DMS53 (cell line): ENCODE results near the gene RAD51.

Source experiments
- DNase-seq: peaks from one replicate; lab custom pipeline; 2025; lab: John Stamatoyannopoulos, UW

Gene RAD51

GRCh38 chr15:40722354-40722753, 27.4 kb downstream of the RAD51 start:
- no peak for DNase-seq

- DNase-seq: peak; percentile 8
These were observed 28.0 kb downstream of the RAD51 start for GRCh38 chr15:40722934-40723333.

GRCh38 chr15:40723919-40724318, 28.9 kb downstream of the RAD51 start:
- DNase-seq: no peak

- no peak for DNase-seq
These were observed 36.1 kb downstream of the RAD51 start for GRCh38 chr15:40731034-40731433.

GRCh38 chr15:40736575-40736974, 41.6 kb downstream of the RAD51 start:
- DNase-seq: no peak

- DNase-seq: peak; percentile 59
These were observed 42.1 kb downstream of the RAD51 start for GRCh38 chr15:40737048-40737447.

GRCh38 chr15:40739047-40739446, 44.1 kb downstream of the RAD51 start:
- DNase-seq: no peak

- DNase-seq: no peak
These were observed 44.9 kb downstream of the RAD51 start for GRCh38 chr15:40739854-40740253.

- DNase-seq: no peak
These were observed 48.5 kb downstream of the RAD51 start for GRCh38 chr15:40743485-40743901.

GRCh38 chr15:40743921-40744814, 49.2 kb downstream of the RAD51 start:
- DNase-seq: no peak

- no peak for DNase-seq
These were observed 49.8 kb downstream of the RAD51 start for GRCh38 chr15:40744815-40745152.

- DNase-seq: no peak
These were observed 52.0 kb downstream of the RAD51 start for GRCh38 chr15:40746916-40747418.

- DNase-seq: no peak
These were observed 53.0 kb downstream of the RAD51 start for GRCh38 chr15:40747685-40748631.

GRCh38 chr15:40749151-40749630, 54.2 kb downstream of the RAD51 start:
- no peak for DNase-seq

GRCh38 chr15:40750885-40751284, 55.9 kb downstream of the RAD51 start:
- no peak for DNase-seq

GRCh38 chr15:40751745-40752144, 56.8 kb downstream of the RAD51 start:
- no peak for DNase-seq

- DNase-seq: peak; percentile 45
These were observed 59.6 kb downstream of the RAD51 start for GRCh38 chr15:40754574-40754882.

GRCh38 chr15:40754883-40755811, 60.2 kb downstream of the RAD51 start, which contains the start of gene RMDN3:
Gene RMDN3, minus strand, starts transcription at chr15:40755254. Its CDS starts 471 bp downstream, at chr15:40754783.
- peak; percentile 95 for DNase-seq

GRCh38 chr15:40755812-40756208, 60.8 kb downstream of the RAD51 start:
- DNase-seq: peak; percentile 38

GRCh38 chr15:40756938-40757337, 62.0 kb downstream of the RAD51 start:
- DNase-seq: no peak

GRCh38 chr15:40759961-40760360, 65.0 kb downstream of the RAD51 start:
- no peak for DNase-seq
